Muscle of leg (tissue), 11 donors: ENCODE measurements around the gene RAB34. TPM values are rescaled to one million over a fixed set of nuclear protein-coding genes. Genes with fewer than 3 reads are reported as not detected.
A peak's percentile ranks its signal among the peaks of the same experiment; 100 is the strongest.
"Not testable (repeated sequence)": the region's sequence is repeated elsewhere in the genome, so short reads cannot be mapped to it uniquely, and the experiment has no call there.

Experiments
- DNase-seq: peaks from one replicate; pipeline ENCODE4 v3.0.0; 2013
- H3K27ac ChIP-seq: one replicate; pipeline ENCODE4 v1.5.1; 2013; ENCODE audit warnings: mild to moderate bottlenecking, low read length, control low read depth
- H3K27me3 ChIP-seq: one replicate; pipeline ENCODE4 v1.6.1; 2013; ENCODE audit warnings: low read length; ENCODE audit not compliant: control insufficient read depth, insufficient read depth
- H3K36me3 ChIP-seq: one replicate; pipeline ENCODE4 v1.6.1; 2013; ENCODE audit warnings: low read length; ENCODE audit not compliant: control insufficient read depth, insufficient read depth
- H3K4me1 ChIP-seq: one replicate; pipeline ENCODE4 v1.6.1; 2013; ENCODE audit warnings: low read length; ENCODE audit not compliant: control insufficient read depth, insufficient read depth
- H3K4me3 ChIP-seq: one replicate; pipeline ENCODE4 v1.5.1; 2013; ENCODE audit warnings: low read length, control low read depth
- H3K9me3 ChIP-seq: replicated peaks from 2 replicates; pipeline ENCODE4 v1.6.1; 2013; ENCODE audit warnings: low read depth, low read length; ENCODE audit not compliant: control insufficient read depth
- WGBS: methylation state at CpG from one replicate; pipeline ENCODE4 v1.1.5; 2013; ENCODE audit warnings: missing lambda C conversion rate; ENCODE audit not compliant: insufficient coverage; 5-methylcytosine and 5-hydroxymethylcytosine counted together
- polyA plus RNA-seq, 8 donors: library from polyadenylated mRNA; unstranded; fragments of 120-200 nt; gene quantifications; one replicate each; pipeline versions ENCODE4 v1.2.1 to v1.2.3, GENCODE V29; 2013; ENCODE audit warnings: inconsistent platforms in 1 of 8, low replicate concordance in 1 of 8; ENCODE audit not compliant: insufficient read length in 8 of 8, insufficient read depth in 1 of 8
- total RNA-seq: library from RNA; stranded (reverse); fragments of 120-200 nt; gene quantifications from one replicate; pipeline ENCODE4 v1.2.4, GENCODE V29; 2013

RAB34 gene
- total and polyA plus RNA-seq, 9 donors, result 67.9 to 106 (median 83.2) TPM

GRCh38 chr17:28738680-28739384 is 21.2 kb upstream of the RAB34 start:
- 85% methylated on average over 6 of the region's 10 CpGs for WGBS
- DNase-seq, result no peak
- no peak overlapping the region for H3K4me3 ChIP-seq
- no peak overlapping the region for H3K27ac ChIP-seq
- H3K27me3 ChIP-seq, result no peaks in the 10 kb centered on the region
- no peaks in the 10 kb centered on the region for H3K9me3 ChIP-seq
- peaks cover 13% of the 10 kb centered on the region for H3K4me1 ChIP-seq
- peaks cover 10% of the 10 kb centered on the region for H3K36me3 ChIP-seq

GRCh38 chr17:28737770-28738679 is 20.4 kb upstream of the RAB34 start:
- DNase-seq, result no peak
- peaks cover 7% of the 10 kb centered on the region for H3K4me1 ChIP-seq
- H3K27me3 ChIP-seq, result no peaks in the 10 kb centered on the region
- 93% methylated on average over 15 of the region's 22 CpGs for WGBS
- H3K27ac ChIP-seq, result no peak overlapping the region
- H3K4me3 ChIP-seq, result no peak overlapping the region
- H3K9me3 ChIP-seq, result no peaks in the 10 kb centered on the region
- H3K36me3 ChIP-seq, result peaks cover 10% of the 10 kb centered on the region

GRCh38 chr17:28737316-28737715 is 19.6 kb upstream of the RAB34 start:
- Histone ChIP-seq H3K36me3 (peaks cover 10% of the 10 kb centered on the region), H3K27me3 (no peaks in the 10 kb centered on the region), H3K4me3 (no peak overlapping the region), H3K27ac (no peak overlapping the region), H3K9me3 (no peaks in the 10 kb centered on the region), H3K4me1 (peaks cover 3% of the 10 kb centered on the region)
- no peak for DNase-seq
- 97% methylated on average over 9 of the region's 12 CpGs for WGBS

- H3K27ac ChIP-seq, H3K4me1 ChIP-seq, H3K36me3 ChIP-seq, H3K4me3 ChIP-seq, DNase-seq, H3K9me3 ChIP-seq, H3K27me3 ChIP-seq: not testable (repeated sequence)
- no CpG with 5 or more reads among the region's 8 CpGs for WGBS
These were observed 18.5 kb upstream of the RAB34 start for GRCh38 chr17:28735913-28736769.

GRCh38 chr17:28735242-28735722 is 17.6 kb upstream of the RAB34 start:
- no peak overlapping the region for H3K4me3 ChIP-seq
- H3K27me3 ChIP-seq, result no peaks in the 10 kb centered on the region
- WGBS, result 33% methylated on average over 1 of the region's 5 CpGs
- H3K36me3 ChIP-seq, result peaks cover 6% of the 10 kb centered on the region
- H3K27ac ChIP-seq, result no peak overlapping the region
- H3K4me1 ChIP-seq, result no peaks in the 10 kb centered on the region
- no peaks in the 10 kb centered on the region for H3K9me3 ChIP-seq
- DNase-seq, result no peak

GRCh38 chr17:28734712-28735241 is 17.1 kb upstream of the RAB34 start:
- no peaks in the 10 kb centered on the region for H3K9me3 ChIP-seq
- no peak overlapping the region for H3K27ac ChIP-seq
- H3K36me3 ChIP-seq, result peaks cover 6% of the 10 kb centered on the region
- no peak for DNase-seq
- no peaks in the 10 kb centered on the region for H3K27me3 ChIP-seq
- whole genome bisulfite sequencing, result 90% methylated on average over 8 of the region's 10 CpGs
- no peaks in the 10 kb centered on the region for H3K4me1 ChIP-seq
- H3K4me3 ChIP-seq, result no peak overlapping the region

- Histone ChIP-seq H3K27me3 (no peaks in the 10 kb centered on the region), H3K4me3 (no peak overlapping the region), H3K36me3 (peaks cover 6% of the 10 kb centered on the region), H3K27ac (no peak overlapping the region), H3K9me3 (no peaks in the 10 kb centered on the region), H3K4me1 (peaks cover 4% of the 10 kb centered on the region)
- no peak for DNase-seq
- no CpG with 5 or more reads among the region's 1 CpG for WGBS
These were observed 15.7 kb upstream of the RAB34 start for GRCh38 chr17:28733346-28733745.

- no peaks in the 10 kb centered on the region for H3K27me3 ChIP-seq
- DNase-seq, result no peak
- 78% methylated on average over 6 of the region's 11 CpGs for WGBS
- H3K4me3 ChIP-seq, result no peak overlapping the region
- no peaks in the 10 kb centered on the region for H3K9me3 ChIP-seq
- no peaks in the 10 kb centered on the region for H3K36me3 ChIP-seq
- peaks cover 31% of the 10 kb centered on the region for H3K4me1 ChIP-seq
- H3K27ac ChIP-seq, result no peak overlapping the region
These were observed 12.3 kb upstream of the RAB34 start for GRCh38 chr17:28729950-28730330.

GRCh38 chr17:28728364-28729200 is 10.9 kb upstream of the RAB34 start, which contains the start of gene NEK8:
TSS of gene NEK8 (plus strand) at chr17:28728788. CDS start at chr17:28728814, 26 bp downstream.
- Histone ChIP-seq H3K4me3 (peak within 1 kb of the TSS; percentile 87), H3K9me3 (no peaks in the 10 kb centered on the region), H3K4me1 (peaks cover 38% of the 10 kb centered on the region), H3K36me3 (peaks cover 13% of the 10 kb centered on the region), H3K27me3 (no peaks in the 10 kb centered on the region), H3K27ac (peak within 1 kb of the TSS; percentile 99)
- 1% methylated on average over 50 of the region's 64 CpGs for WGBS
- DNase-seq, result peak; percentile 97
